DMS 273 (cell line): ENCODE data around the gene OR2T11.
"Not testable (repeated sequence)": the region's sequence is repeated elsewhere in the genome, so short reads cannot be mapped to it uniquely, and the experiment has no call there.

ENCODE experiments used
- DNase-seq: peaks from one replicate; lab custom pipeline; 2025; ENCODE audit not compliant: unreplicated experiment; lab: John Stamatoyannopoulos, UW

OR2T11 gene

DNA sequence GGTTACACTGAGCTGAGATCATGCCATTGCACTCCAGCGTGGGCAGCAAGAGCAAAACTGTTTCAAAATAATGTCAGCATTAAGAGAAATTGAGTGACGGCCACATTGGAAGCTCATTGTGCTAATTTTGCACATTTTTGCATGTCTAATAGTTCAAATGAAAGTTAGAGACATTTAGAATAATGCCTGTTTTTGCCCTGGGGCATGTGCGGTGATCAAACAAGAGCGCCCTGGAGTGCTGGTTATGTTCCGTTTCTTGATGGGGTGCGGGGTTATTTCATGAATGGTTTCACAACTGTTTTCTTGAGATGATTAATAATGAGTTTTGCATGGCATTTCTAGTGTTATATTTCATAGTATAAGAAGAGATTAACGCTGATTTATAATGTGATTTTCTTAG, 13.1 kb downstream of the OR2T11 start:
- no peak for DNase-seq

DNA sequence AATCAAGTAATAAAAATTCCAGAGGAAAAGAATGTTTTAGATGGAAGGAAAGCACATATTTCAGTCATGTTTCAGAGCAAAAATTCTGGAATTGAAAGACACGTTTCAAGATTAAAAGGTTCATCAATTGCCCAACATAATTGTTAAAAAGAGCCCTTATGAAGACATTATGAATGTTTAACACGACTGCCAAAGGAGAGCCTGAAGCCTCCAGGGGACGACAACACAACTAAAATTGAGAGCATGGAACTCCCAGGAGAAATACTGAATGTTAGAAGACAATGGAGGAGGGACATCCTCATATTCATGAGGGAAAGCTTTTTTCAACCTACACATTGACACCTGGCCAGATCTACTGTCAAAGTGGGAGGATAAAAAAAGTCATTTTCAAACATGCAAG, 16.0 kb downstream of the OR2T11 start:
- DNase-seq: peak; percentile 71

- DNase-seq: no peak
Measured at GRCh38 chr1:248618119-248618518, 16.8 kb downstream of the OR2T11 start.

DNA sequence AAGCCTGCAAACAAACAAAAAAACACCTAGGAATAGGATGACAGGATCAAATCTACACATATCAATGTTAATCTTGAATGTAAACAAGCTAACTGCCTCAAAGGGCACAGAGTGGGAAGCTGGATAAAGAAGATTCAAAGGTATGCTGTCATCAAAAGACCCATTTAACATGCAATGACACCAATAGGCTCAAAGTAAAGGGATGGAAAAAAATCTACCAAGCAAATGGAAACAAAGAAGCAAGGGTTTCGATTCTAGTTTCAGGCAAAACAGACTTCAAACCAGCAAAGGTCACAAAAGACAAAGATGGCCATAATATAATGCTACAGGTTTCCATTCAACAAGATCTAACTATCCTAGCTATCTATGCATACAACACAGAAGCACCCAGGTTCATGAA, 21.1 kb downstream of the OR2T11 start:
- DNase-seq: no peak

DNA sequence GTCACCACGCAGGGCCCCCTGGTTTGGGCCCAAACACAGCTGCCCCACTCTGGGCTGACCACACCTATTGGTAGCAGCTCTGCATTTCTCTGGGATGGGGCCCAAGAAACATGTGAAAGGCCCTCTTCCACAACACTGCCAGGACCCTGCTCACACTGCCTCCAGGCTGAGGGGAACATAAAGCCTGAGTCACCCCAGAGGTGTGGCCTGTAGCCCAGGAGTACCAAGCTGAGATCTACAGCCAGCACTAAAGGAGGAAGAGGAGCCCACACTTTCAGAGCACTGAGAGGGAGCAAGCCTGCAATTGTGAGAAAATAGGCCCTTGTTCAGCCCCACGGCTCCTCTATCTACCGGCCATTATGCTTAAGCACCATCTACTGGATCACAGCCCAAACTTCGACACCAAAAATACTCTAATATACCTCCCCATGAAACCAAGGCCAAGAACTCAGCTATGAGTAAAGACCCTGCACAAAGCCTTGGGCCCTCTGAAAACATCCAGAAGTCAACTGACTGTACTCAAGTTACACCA, 22.9 kb downstream of the OR2T11 start:
- no peak for DNase-seq

DNA sequence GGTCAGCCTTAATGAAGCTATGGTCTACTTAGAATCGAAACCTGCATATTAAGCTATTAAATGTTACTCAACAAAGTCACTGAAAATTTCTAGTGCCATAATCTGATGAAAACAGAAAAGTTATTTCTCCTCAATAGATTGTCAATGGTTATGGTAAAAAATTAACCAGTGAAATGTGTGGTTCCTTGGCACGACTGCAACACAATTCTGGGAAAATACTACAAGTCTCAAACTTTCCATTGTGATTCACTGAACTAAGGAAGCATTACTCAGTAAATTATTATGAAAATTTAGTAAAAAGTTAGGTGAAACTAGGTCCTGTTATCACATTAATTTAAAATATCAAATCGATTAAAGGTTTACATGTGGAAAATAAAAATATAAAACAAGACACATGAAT, 24.6 kb downstream of the OR2T11 start:
- no peak for DNase-seq

DNA sequence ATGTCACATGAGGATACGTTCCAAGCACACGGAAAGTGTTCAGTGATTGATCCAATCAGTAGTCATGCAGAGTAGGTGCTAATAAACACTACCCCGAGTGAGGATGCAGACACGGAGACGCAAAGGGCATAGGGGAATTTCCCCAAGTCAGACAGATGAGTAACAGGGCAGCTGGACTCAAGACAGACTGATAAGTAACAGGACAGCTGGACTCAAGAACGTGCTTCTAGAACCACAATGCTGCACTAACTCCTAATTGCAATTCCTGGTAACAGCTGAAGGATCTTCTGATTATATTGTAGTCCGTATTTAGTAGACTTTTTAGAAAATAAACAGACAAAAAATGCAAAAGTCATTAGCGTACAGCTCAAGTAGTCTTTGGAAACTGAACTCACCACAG, 35.5 kb downstream of the OR2T11 start:
- DNase-seq: no peak

DNA sequence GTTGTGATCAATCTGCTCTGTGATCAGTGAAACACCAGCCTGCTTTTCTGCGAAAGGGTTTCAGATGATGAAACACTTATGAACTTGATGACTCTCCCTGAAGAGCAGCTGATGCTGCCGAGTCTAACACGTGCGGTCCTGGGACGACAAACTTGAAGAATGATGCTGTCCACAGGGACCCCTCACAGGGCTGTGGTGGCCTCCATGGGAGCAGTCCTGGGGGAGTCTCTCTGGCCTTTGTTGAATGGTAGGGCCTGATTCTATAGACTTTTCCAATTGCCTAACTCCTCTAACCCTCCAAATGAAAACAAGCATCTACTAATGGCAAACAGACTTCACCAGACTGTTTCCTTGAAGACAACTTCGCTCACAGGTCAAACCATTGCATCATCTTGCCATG, 37.3 kb downstream of the OR2T11 start, which contains the start of gene OR2T10:
TSS of gene OR2T10 (minus strand) at position 112 of the 400 bp plus-strand sequence. CDS start 3,932 bp downstream, outside the sequence.
- DNase-seq: no peak

- no peak for DNase-seq
Measured at GRCh38 chr1:248596615-248597014, 38.3 kb downstream of the OR2T11 start.

DNA sequence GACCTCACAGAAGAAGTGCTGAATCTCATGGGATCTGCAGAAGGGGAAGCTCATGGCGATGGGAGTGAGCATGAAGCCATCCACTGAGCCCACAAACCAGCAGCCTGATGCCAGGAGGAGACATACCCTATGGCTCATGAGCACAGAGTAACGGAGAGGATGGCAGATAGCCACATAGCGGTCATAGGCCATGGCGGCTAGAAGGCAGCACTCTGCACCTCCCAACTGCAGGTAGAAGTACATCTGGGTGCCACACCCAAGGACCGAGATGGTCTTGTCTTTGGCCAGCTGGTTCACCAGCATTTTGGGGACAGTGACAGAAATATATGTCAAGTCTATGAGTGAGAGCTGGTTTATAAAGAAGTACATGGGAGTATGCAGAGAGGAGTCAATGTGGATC, 41.7 kb downstream of the OR2T11 start:
- DNase-seq: no peak

GRCh38 chr1:248592655-248593054, 42.2 kb downstream of the OR2T11 start:
- no peak for DNase-seq

GRCh38 chr1:248590055-248590454, 44.8 kb downstream of the OR2T11 start:
- no peak for DNase-seq

GRCh38 chr1:248589334-248589733, 45.6 kb downstream of the OR2T11 start:
- DNase-seq: no peak

- DNase-seq: no peak
Measured at GRCh38 chr1:248585266-248585665, 49.6 kb downstream of the OR2T11 start.

- no peak for DNase-seq
Measured at GRCh38 chr1:248576260-248576980, 58.5 kb downstream of the OR2T11 start.

- DNase-seq: not testable (repeated sequence)
Measured at GRCh38 chr1:248574657-248575056, 60.2 kb downstream of the OR2T11 start, which contains the start of gene OR2T34. OR2T34 (minus strand) TSS chr1:248574757; CDS start chr1:248574757, 0 bp downstream.

DNA sequence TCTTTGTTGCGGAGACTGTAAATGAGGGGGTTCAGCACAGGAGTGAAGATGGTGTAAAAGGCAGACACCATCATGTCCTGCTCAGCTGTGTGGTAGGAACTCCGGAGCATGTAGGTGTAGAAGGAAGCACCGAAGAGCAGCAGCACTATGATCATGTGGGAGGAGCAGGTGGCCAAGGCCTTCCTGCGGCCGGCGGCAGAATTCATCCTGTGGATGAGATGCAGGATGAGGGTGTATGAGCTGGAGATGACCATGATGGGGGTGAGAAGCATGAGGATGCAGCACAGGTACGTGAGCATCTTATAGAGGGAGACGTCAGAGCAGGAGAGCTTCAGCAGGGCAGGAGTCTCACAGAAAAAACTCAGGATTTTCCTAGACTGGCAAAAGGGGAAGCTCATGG, 61.0 kb downstream of the OR2T11 start:
- DNase-seq: not testable (repeated sequence)
